Right atrium auricular region (tissue), 2 donors: ENCODE results near the gene MYOCD. TPM values are rescaled to one million over a fixed set of nuclear protein-coding genes. Genes with fewer than 3 reads are reported as not detected.

Source experiments
- DNase-seq: peaks from one replicate; pipeline ENCODE4 v3.0.0-alpha.2; 2019; ENCODE audit warnings: low spot score
- H3K27ac ChIP-seq, 2 donors: fragments of 200-600 bp; sonication (generic); 1 replicate in 1 of 2; 2 replicates in 1 of 2; pipeline ENCODE4 v1.5.1; 2016 to 2019
- H3K27me3 ChIP-seq, 2 donors: fragments of 200-600 bp; sonication (generic); one replicate each; pipeline versions ENCODE4 v1.5.1 to v1.6.0; 2017 to 2019
- H3K36me3 ChIP-seq: fragments of 200-600 bp; sonication (generic); one replicate; pipeline ENCODE4 v1.5.1; 2016
- H3K4me1 ChIP-seq, 2 donors: fragments of 200-600 bp; sonication (generic); one replicate each; pipeline versions ENCODE4 v1.5.1 to v1.6.0; 2017 to 2019
- H3K4me3 ChIP-seq, 2 donors: fragments of 200-600 bp; sonication (generic); 1 replicate in 1 of 2; 2 replicates in 1 of 2; pipeline ENCODE4 v1.5.1; 2017 to 2019; ENCODE audit warnings: mild to moderate bottlenecking in 1 of 2, moderate library complexity in 1 of 2
- H3K9me3 ChIP-seq, 2 donors: fragments of 200-600 bp; sonication (generic); one replicate each; pipeline ENCODE4 v1.5.1; 2019
- total RNA-seq, 2 donors: library from RNA; depleted of rRNA; stranded (reverse); fragments of >200 nt; gene quantifications; one replicate each; pipeline ENCODE4 v1.1.0, GENCODE V29; 2016
- TF ChIP-seq, protein P1 (sequence below), 2 donors: fragments of 200-600 bp; sonication (generic); IDR thresholded peaks; one replicate each; pipeline ENCODE4 v1.5.1; 2019; ENCODE audit warnings: antibody characterized with exemption in 2 of 2

Gene MYOCD
- total RNA-seq, 2 donors from 2014 or later = 50.6 to 65.1 TPM

DNA sequence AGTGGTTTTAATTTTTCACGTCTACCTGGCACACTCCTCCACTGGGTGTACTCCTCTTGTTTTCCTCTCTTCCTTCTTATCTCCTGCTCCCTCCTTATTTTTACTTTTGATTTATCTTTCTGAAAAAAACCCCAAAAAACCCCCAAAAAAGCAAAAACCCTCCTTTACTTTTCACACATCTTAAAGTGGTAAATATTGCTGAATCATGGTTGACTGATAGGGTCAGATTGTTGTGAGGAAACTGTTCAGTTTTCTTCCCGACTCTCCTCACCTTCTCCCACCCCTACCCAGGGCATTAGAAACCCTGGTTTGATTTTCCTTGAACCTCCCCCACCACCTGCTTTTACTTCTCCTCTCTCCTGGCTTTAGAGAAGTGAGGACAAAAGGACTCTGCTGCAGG is 149.0 kb downstream of the MYOCD start:
- Histone ChIP-seq H3K4me3 (no peak overlapping the region), H3K9me3 (no peaks in the 10 kb centered on the region), H3K36me3 (no peaks in the 10 kb centered on the region), H3K27ac (no peak overlapping the region), H3K27me3 (no peaks in the 10 kb centered on the region), H3K4me1 (no peaks in the 10 kb centered on the region)
- TF ChIP-seq, protein P1, sequence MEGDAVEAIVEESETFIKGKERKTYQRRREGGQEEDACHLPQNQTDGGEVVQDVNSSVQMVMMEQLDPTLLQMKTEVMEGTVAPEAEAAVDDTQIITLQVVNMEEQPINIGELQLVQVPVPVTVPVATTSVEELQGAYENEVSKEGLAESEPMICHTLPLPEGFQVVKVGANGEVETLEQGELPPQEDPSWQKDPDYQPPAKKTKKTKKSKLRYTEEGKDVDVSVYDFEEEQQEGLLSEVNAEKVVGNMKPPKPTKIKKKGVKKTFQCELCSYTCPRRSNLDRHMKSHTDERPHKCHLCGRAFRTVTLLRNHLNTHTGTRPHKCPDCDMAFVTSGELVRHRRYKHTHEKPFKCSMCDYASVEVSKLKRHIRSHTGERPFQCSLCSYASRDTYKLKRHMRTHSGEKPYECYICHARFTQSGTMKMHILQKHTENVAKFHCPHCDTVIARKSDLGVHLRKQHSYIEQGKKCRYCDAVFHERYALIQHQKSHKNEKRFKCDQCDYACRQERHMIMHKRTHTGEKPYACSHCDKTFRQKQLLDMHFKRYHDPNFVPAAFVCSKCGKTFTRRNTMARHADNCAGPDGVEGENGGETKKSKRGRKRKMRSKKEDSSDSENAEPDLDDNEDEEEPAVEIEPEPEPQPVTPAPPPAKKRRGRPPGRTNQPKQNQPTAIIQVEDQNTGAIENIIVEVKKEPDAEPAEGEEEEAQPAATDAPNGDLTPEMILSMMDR (IDR thresholded peaks at IDR 0.05) = no peak
- DNase-seq = no peak

DNA sequence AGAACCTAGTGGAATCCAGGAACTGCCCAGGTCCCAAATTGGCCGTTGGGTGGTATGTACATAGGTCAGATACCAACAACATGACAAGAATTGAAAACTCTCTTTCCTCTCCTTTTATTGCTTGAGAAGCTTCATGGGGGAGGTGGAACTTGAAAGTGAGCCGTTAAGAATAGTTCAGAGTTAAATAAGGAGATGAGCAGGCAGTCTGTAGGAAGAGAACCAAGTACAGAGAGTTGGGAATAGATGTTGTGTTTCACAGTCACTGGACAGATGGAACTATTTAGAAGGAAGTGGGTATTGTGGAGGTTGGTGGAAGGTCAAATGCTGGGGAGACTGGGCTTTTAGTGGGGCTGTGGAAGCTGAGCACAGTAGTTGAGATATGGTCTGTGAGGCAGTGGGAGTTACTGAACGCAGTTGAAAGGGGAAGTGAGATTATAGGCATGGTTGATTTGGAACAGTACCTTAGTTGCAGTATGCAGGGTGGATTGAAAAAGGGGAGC is 150.0 kb downstream of the MYOCD start:
- Histone ChIP-seq H3K9me3 (no peaks in the 10 kb centered on the region), H3K27ac (no peak overlapping the region), H3K4me1 (no peaks in the 10 kb centered on the region), H3K36me3 (no peaks in the 10 kb centered on the region), H3K4me3 (no peak overlapping the region), H3K27me3 (no peaks in the 10 kb centered on the region)
- no peak for DNase-seq
- TF ChIP-seq, protein P1 (IDR thresholded peaks at IDR 0.05) = no peak

Other genes starting within 250 kb of the MYOCD start
- 10 to 100 TPM in 1 of 2 donors, 1 to 10 TPM in 1; 7.8 to 12.2 TPM for gene ARHGAP44, start 123.6 kb downstream of the MYOCD start, total RNA-seq